ENCODE data around the gene BST1. TPM values are rescaled to one million over a fixed set of nuclear protein-coding genes. Genes with fewer than 3 reads are reported as not detected.

BST1 gene
- total RNA-seq, 1 donor from 2014 or later, result 49.0 TPM

GRCh38 chr4:15781427-15782095, 78.7 kb downstream of the BST1 start:
- DNase-seq, result no peak

Other genes with a start within 250 kb of the BST1 start
- gene CC2D2A, start 233.2 kb upstream of the BST1 start, total RNA-seq, result 7.8 and 9.3 TPM in 2 replicates
- gene FBXL5, start 47.7 kb upstream of the BST1 start, total RNA-seq, result 109 and 156 TPM in 2 replicates
- 33.0 and 44.6 TPM in 2 replicates for gene FAM200B, start 21.2 kb upstream of the BST1 start, total RNA-seq
- gene CD38, start 75.3 kb downstream of the BST1 start, total RNA-seq, result 9.4 and 22.0 TPM in 2 replicates
- not detected in 2 replicates for gene FGFBP1, start 235.7 kb downstream of the BST1 start, total RNA-seq

Measured in dermis blood vessel endothelial cell (primary cell).